SU-DHL-6 (cell line): Measurements from ENCODE around the gene ACP5.

Experiments
- H2AFZ ChIP-seq: fragments of 200-600 bp; sonication (generic); 2 replicates; pipeline ENCODE4 v1.6.1; 2014; ENCODE audit warnings: low read depth, mild to moderate bottlenecking, moderate library complexity, mixed read lengths, antibody characterized with exemption, low read length; ENCODE audit not compliant: severe bottlenecking
- H3F3A ChIP-seq: fragments of 200-600 bp; shearing (Covaris generic); 2 replicates; pipeline ENCODE4 v1.6.0; 2016; ENCODE audit warnings: antibody characterized with exemption, mild to moderate bottlenecking; ENCODE audit not compliant: insufficient read depth
- H3K27ac ChIP-seq: fragments of 200-600 bp; sonication (generic); 2 replicates; pipeline ENCODE4 v1.5.1; 2016; ENCODE audit warnings: low read depth, mild to moderate bottlenecking, low read length, moderate library complexity, mixed read lengths
- H3K27me3 ChIP-seq: fragments of 200-600 bp; sonication (generic), shearing (Covaris generic); 2 replicates; pipeline ENCODE4 v1.6.0; 2014; ENCODE audit warnings: mild to moderate bottlenecking, low read length
- H3K36me3 ChIP-seq: fragments of 200-600 bp; sonication (generic); 2 replicates; pipeline ENCODE4 v1.6.1; 2014; ENCODE audit warnings: mild to moderate bottlenecking, low read length, mixed read lengths
- H3K4me2 ChIP-seq: fragments of 300-600, 200-600 bp; shearing (Covaris generic), sonication (generic); 2 replicates; pipeline ENCODE4 v1.6.0; 2014; ENCODE audit warnings: low read length, low read depth, mild to moderate bottlenecking; ENCODE audit not compliant: poor library complexity, severe bottlenecking
- H3K4me3 ChIP-seq: fragments of 200-600 bp; sonication (generic); 2 replicates; pipeline ENCODE4 v1.5.1; 2014; ENCODE audit warnings: antibody characterized with exemption, low read length, mild to moderate bottlenecking, mixed read lengths; ENCODE audit not compliant: insufficient read depth, poor library complexity, severe bottlenecking
- H3K79me2 ChIP-seq: fragments of 200-600 bp; sonication (generic); 2 replicates; pipeline ENCODE4 v1.6.1; 2014; ENCODE audit warnings: mild to moderate bottlenecking, low read length, moderate library complexity; ENCODE audit not compliant: insufficient read depth
- H3K9ac ChIP-seq: fragments of 200-600 bp; sonication (generic); 2 replicates; pipeline ENCODE4 v1.7.0; 2014; ENCODE audit warnings: mild to moderate bottlenecking, low read length
- H3K9me2 ChIP-seq: fragments of 200-600 bp; sonication (generic); replicated peaks from 2 replicates; pipeline ENCODE4 v1.6.1; 2014; ENCODE audit warnings: low read length; ENCODE audit not compliant: insufficient read depth
- H3K9me3 ChIP-seq: fragments of 200-600 bp; sonication (generic); 2 replicates; pipeline ENCODE4 v1.6.1; 2014; ENCODE audit warnings: low read length, mixed read lengths; ENCODE audit not compliant: insufficient read depth
- H4K20me1 ChIP-seq: fragments of 200-600 bp; sonication (generic); 2 replicates; pipeline ENCODE4 v1.6.1; 2014; ENCODE audit warnings: low read depth, mild to moderate bottlenecking, antibody characterized with exemption, low read length, moderate library complexity, mixed read lengths
- CTCF ChIP-seq: fragments of 200-600 bp; sonication (generic); IDR thresholded peaks from one replicate; pipeline ENCODE4 v1.5.1; 2017; ENCODE audit warnings: antibody characterized with exemption, mild to moderate bottlenecking, low read length, moderate library complexity; ENCODE audit not compliant: insufficient read depth, poor library complexity, severe bottlenecking
- EZH2phosphoT487 ChIP-seq: fragments of 200-600 bp; sonication (generic), shearing (Covaris generic); conservative IDR thresholded peaks from 2 replicates; pipeline ENCODE4 v1.6.1; 2018; ENCODE audit warnings: mild to moderate bottlenecking, antibody characterized with exemption, low read length, moderate library complexity, mixed read lengths

Gene ACP5

GRCh38 chr19:11535792-11536595, 41.5 kb downstream of the ACP5 start:
- Histone ChIP-seq H3K79me2 (no peaks in the 10 kb centered on the region), H3K9ac (peak overlapping the region; percentile 45), H3K36me3 (no peaks in the 10 kb centered on the region), H3K4me3 (peak overlapping the region; percentile 52), H3K4me2 (peak overlapping the region; percentile 66), H3K27ac (peak overlapping the region; percentile 26; the same call in 1 of the 2 replicates), H3F3A (peaks cover 8% of the 10 kb centered on the region; the same call in 1 of the 2 replicates), H3K9me2 (no peaks in the 10 kb centered on the region), H4K20me1 (no peaks in the 10 kb centered on the region), H3K9me3 (no peaks in the 10 kb centered on the region), H2AFZ (peak overlapping the region; percentile 89), H3K27me3 (no peaks in the 10 kb centered on the region)
- TF ChIP-seq EZH2phosphoT487 (no peak), CTCF (peak; percentile 85)

GRCh38 chr19:11534948-11535347, 42.5 kb downstream of the ACP5 start:
- no peaks in the 10 kb centered on the region for H3K79me2 ChIP-seq
- H4K20me1 ChIP-seq = no peaks in the 10 kb centered on the region
- peaks cover 8% of the 10 kb centered on the region; the same call in 1 of the 2 replicates for H3F3A ChIP-seq
- H3K4me3 ChIP-seq = peak overlapping the region; percentile 32
- peak overlapping the region; percentile 66 for H3K4me2 ChIP-seq
- peak overlapping the region; percentile 5 for H2AFZ ChIP-seq
- no peaks in the 10 kb centered on the region for H3K9me3 ChIP-seq
- H3K27me3 ChIP-seq = no peaks in the 10 kb centered on the region
- peak overlapping the region; percentile 17 for H3K9ac ChIP-seq
- H3K27ac ChIP-seq = no peak overlapping the region
- H3K36me3 ChIP-seq = no peaks in the 10 kb centered on the region
- TF ChIP-seq CTCF (no peak), EZH2phosphoT487 (no peak)
- no peaks in the 10 kb centered on the region for H3K9me2 ChIP-seq

- Histone ChIP-seq H3K9ac (peak overlapping the region; percentile 17), H3K9me2 (no peaks in the 10 kb centered on the region), H3K4me3 (peak overlapping the region; percentile 32), H3K79me2 (no peaks in the 10 kb centered on the region), H4K20me1 (no peaks in the 10 kb centered on the region), H3F3A (peaks cover 8% of the 10 kb centered on the region; the same call in 1 of the 2 replicates), H2AFZ (peak overlapping the region; percentile 5), H3K36me3 (no peaks in the 10 kb centered on the region), H3K27ac (no peak overlapping the region), H3K4me2 (peak overlapping the region; percentile 66), H3K27me3 (no peaks in the 10 kb centered on the region), H3K9me3 (no peaks in the 10 kb centered on the region)
- TF ChIP-seq CTCF (no peak), EZH2phosphoT487 (no peak)
Observed at GRCh38 chr19:11534538-11534937, 42.9 kb downstream of the ACP5 start.
